HUES48 (cell line): ENCODE data around the gene TMC8.

Source experiments
- H3K27ac ChIP-seq: one replicate; pipeline ENCODE4 v1.7.0; 2013; ENCODE audit warnings: low read depth, low read length, inconsistent platforms
- H3K27me3 ChIP-seq: 2 replicates; pipeline ENCODE4 v1.6.1; 2013; ENCODE audit warnings: mild to moderate bottlenecking, low read length; ENCODE audit not compliant: control insufficient read depth, insufficient read depth
- H3K36me3 ChIP-seq: 2 replicates; pipeline ENCODE4 v1.6.1; 2013; ENCODE audit warnings: low read length; ENCODE audit not compliant: control insufficient read depth, insufficient read depth
- H3K4me1 ChIP-seq: 2 replicates; pipeline ENCODE4 v1.6.1; 2013; ENCODE audit warnings: mild to moderate bottlenecking, low read length; ENCODE audit not compliant: control insufficient read depth, insufficient read depth
- H3K4me3 ChIP-seq: 2 replicates; pipeline ENCODE4 v1.5.1; 2013; ENCODE audit warnings: mild to moderate bottlenecking, low read depth, low read length
- H3K9ac ChIP-seq: 2 replicates; pipeline ENCODE4 v1.6.1; 2013; ENCODE audit warnings: mild to moderate bottlenecking, low read depth, low read length, moderate library complexity
- H3K9me3 ChIP-seq: 2 replicates; pipeline ENCODE4 v1.6.1; 2013; ENCODE audit warnings: low read length; ENCODE audit not compliant: control insufficient read depth, insufficient read depth

TMC8 gene

GRCh38 chr17:78101112-78101511 lies 29.5 kb upstream of the TMC8 start:
- H3K27me3 ChIP-seq, result no peaks in the 10 kb centered on the region
- no peaks in the 10 kb centered on the region for H3K4me1 ChIP-seq
- peaks cover 70% of the 10 kb centered on the region for H3K36me3 ChIP-seq
- H3K4me3 ChIP-seq, result no peak overlapping the region
- no peak overlapping the region for H3K27ac ChIP-seq
- H3K9ac ChIP-seq, result no peak overlapping the region
- H3K9me3 ChIP-seq, result peaks cover 9% of the 10 kb centered on the region

GRCh38 chr17:78101542-78101941 lies 29.0 kb upstream of the TMC8 start:
- Histone ChIP-seq H3K27ac (no peak overlapping the region), H3K36me3 (peaks cover 66% of the 10 kb centered on the region), H3K4me3 (no peak overlapping the region), H3K9me3 (peaks cover 9% of the 10 kb centered on the region), H3K9ac (no peak overlapping the region), H3K4me1 (no peaks in the 10 kb centered on the region), H3K27me3 (no peaks in the 10 kb centered on the region)

GRCh38 chr17:78103311-78103710 lies 27.3 kb upstream of the TMC8 start:
- Histone ChIP-seq H3K4me1 (no peaks in the 10 kb centered on the region), H3K36me3 (peaks cover 54% of the 10 kb centered on the region), H3K4me3 (no peak overlapping the region), H3K27me3 (no peaks in the 10 kb centered on the region), H3K9ac (no peak overlapping the region), H3K9me3 (peaks cover 9% of the 10 kb centered on the region), H3K27ac (no peak overlapping the region)

GRCh38 chr17:78104540-78104941 lies 26.0 kb upstream of the TMC8 start:
- no peak overlapping the region for H3K9ac ChIP-seq
- no peaks in the 10 kb centered on the region for H3K4me1 ChIP-seq
- H3K27ac ChIP-seq, result no peak overlapping the region
- H3K4me3 ChIP-seq, result no peak overlapping the region
- no peaks in the 10 kb centered on the region for H3K27me3 ChIP-seq
- H3K36me3 ChIP-seq, result peaks cover 44% of the 10 kb centered on the region
- H3K9me3 ChIP-seq, result peaks cover 9% of the 10 kb centered on the region

GRCh38 chr17:78105101-78105500 lies 25.5 kb upstream of the TMC8 start:
- no peaks in the 10 kb centered on the region for H3K4me1 ChIP-seq
- no peak overlapping the region for H3K4me3 ChIP-seq
- no peak overlapping the region for H3K27ac ChIP-seq
- peaks cover 9% of the 10 kb centered on the region for H3K9me3 ChIP-seq
- H3K36me3 ChIP-seq, result peaks cover 39% of the 10 kb centered on the region
- H3K9ac ChIP-seq, result no peak overlapping the region
- H3K27me3 ChIP-seq, result no peaks in the 10 kb centered on the region

- Histone ChIP-seq H3K27ac (no peak overlapping the region), H3K9ac (no peak overlapping the region), H3K27me3 (no peaks in the 10 kb centered on the region), H3K4me1 (no peaks in the 10 kb centered on the region), H3K4me3 (no peak overlapping the region), H3K36me3 (peaks cover 35% of the 10 kb centered on the region), H3K9me3 (peaks cover 6% of the 10 kb centered on the region; the same call in 1 of the 2 replicates)
These were observed 25.0 kb upstream of the TMC8 start for GRCh38 chr17:78105551-78105950.

GRCh38 chr17:78106211-78106610 lies 24.4 kb upstream of the TMC8 start:
- no peak overlapping the region for H3K9ac ChIP-seq
- H3K4me1 ChIP-seq, result no peaks in the 10 kb centered on the region
- H3K36me3 ChIP-seq, result peaks cover 35% of the 10 kb centered on the region
- H3K27me3 ChIP-seq, result no peaks in the 10 kb centered on the region
- peaks cover 2% of the 10 kb centered on the region; the same call in 1 of the 2 replicates for H3K9me3 ChIP-seq
- no peak overlapping the region for H3K27ac ChIP-seq
- H3K4me3 ChIP-seq, result no peak overlapping the region

GRCh38 chr17:78107457-78107856 lies 23.1 kb upstream of the TMC8 start:
- Histone ChIP-seq H3K27me3 (no peaks in the 10 kb centered on the region), H3K4me3 (no peak overlapping the region), H3K4me1 (no peaks in the 10 kb centered on the region), H3K9ac (no peak overlapping the region), H3K27ac (no peak overlapping the region), H3K9me3 (no peaks in the 10 kb centered on the region), H3K36me3 (peaks cover 29% of the 10 kb centered on the region)

GRCh38 chr17:78107976-78108725 lies 22.4 kb upstream of the TMC8 start:
- H3K36me3 ChIP-seq, result peaks cover 22% of the 10 kb centered on the region
- H3K27ac ChIP-seq, result no peak overlapping the region
- no peak overlapping the region for H3K9ac ChIP-seq
- H3K4me1 ChIP-seq, result no peaks in the 10 kb centered on the region
- no peaks in the 10 kb centered on the region for H3K27me3 ChIP-seq
- H3K9me3 ChIP-seq, result no peaks in the 10 kb centered on the region
- no peak overlapping the region for H3K4me3 ChIP-seq

GRCh38 chr17:78108726-78109488 lies 21.7 kb upstream of the TMC8 start:
- Histone ChIP-seq H3K36me3 (peaks cover 14% of the 10 kb centered on the region), H3K4me3 (no peak overlapping the region), H3K27me3 (no peaks in the 10 kb centered on the region), H3K4me1 (no peaks in the 10 kb centered on the region), H3K9me3 (no peaks in the 10 kb centered on the region), H3K9ac (no peak overlapping the region), H3K27ac (no peak overlapping the region)

- Histone ChIP-seq H3K27ac (no peak overlapping the region), H3K4me1 (no peaks in the 10 kb centered on the region), H3K4me3 (no peak overlapping the region), H3K9me3 (no peaks in the 10 kb centered on the region), H3K27me3 (no peaks in the 10 kb centered on the region), H3K9ac (no peak overlapping the region), H3K36me3 (peaks cover 10% of the 10 kb centered on the region)
These were observed 21.1 kb upstream of the TMC8 start for GRCh38 chr17:78109489-78109761.
